ENCODE data around the gene FRMD4B. TPM values are rescaled to one million over a fixed set of nuclear protein-coding genes. Genes with fewer than 3 reads are reported as not detected.

The FRMD4B gene
- total RNA-seq, 2 experiments from 2014 or later, result 8.3 to 8.9 TPM

GRCh38 chr3:69320871-69321271 lies 65.0 kb downstream of the FRMD4B start:
- Mint-ChIP-seq H3K27ac (no peak overlapping the region), H3K27me3 (no peaks in the 10 kb centered on the region), H3K4me1 (peaks cover 4% of the 10 kb centered on the region), H3K9me3 (no peaks in the 10 kb centered on the region), H3K4me3 (no peak overlapping the region), H3K36me3 (no peaks in the 10 kb centered on the region)
- POLR2A ChIA-PET, result no interaction called here
- ATAC-seq (ENCODE audit: low read depth), result no peak
- DNase-seq, result no peak

GRCh38 chr3:69319652-69320051 lies 66.2 kb downstream of the FRMD4B start:
- no peak overlapping the region for H3K4me3 Mint-ChIP-seq
- H3K36me3 Mint-ChIP-seq, result no peaks in the 10 kb centered on the region
- no peak for DNase-seq
- no peaks in the 10 kb centered on the region for H3K9me3 Mint-ChIP-seq
- no peak overlapping the region for H3K27ac Mint-ChIP-seq
- no peaks in the 10 kb centered on the region for H3K27me3 Mint-ChIP-seq
- no peak for ATAC-seq (ENCODE audit: low read depth)
- H3K4me1 Mint-ChIP-seq, result peaks cover 4% of the 10 kb centered on the region
- POLR2A ChIA-PET, result no interaction called here

DNA sequence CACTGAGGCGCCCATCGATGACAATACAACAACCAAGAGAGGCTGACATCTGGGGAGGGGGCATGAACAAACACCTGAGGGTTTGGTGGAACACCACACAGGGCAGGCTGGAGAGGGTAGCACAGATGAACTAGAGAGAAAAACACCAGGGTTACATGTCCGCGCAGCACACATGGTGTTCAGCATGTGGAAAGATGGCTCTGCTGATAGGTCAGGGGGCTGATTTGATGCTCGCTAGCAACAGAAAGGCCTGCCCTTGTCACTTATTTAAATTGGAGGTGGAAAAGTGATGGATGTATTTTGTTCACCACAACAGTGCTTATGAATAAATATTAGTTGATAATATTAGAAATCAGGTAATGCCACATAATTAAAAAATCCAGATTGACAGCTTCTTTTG lies 67.5 kb downstream of the FRMD4B start:
- POLR2A ChIA-PET, result no interaction called here
- H3K9me3 Mint-ChIP-seq, result no peaks in the 10 kb centered on the region
- H3K4me3 Mint-ChIP-seq, result no peak overlapping the region

DNA sequence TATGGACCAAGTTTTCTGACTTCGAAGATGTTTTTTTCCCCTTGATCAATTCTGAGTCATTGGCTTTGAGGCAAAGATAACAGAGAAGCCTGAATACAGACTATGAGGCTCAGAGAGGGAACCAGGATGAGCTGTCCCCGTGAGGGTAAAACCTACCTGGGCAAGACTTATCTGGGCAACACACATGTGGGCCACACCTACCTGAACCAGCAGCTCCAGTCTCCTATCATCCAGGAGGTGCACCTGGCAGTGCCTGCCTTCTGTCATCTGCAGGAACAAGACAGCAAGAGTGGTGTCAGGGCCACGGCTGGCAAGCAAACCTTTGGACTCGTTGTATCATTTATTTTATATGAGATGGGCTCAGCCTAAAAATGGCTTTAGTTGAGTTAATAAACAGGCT lies 72.6 kb downstream of the FRMD4B start:
- POLR2A ChIA-PET, result no interaction called here
- DNase-seq (no peak), ATAC-seq (ENCODE audit: low read depth) (no peak)
- H3K27ac Mint-ChIP-seq, result no peak overlapping the region
- no peaks in the 10 kb centered on the region for H3K4me1 Mint-ChIP-seq
- no peaks in the 10 kb centered on the region for H3K36me3 Mint-ChIP-seq
- no peak overlapping the region for H3K4me3 Mint-ChIP-seq
- peaks cover 4% of the 10 kb centered on the region for H3K27me3 Mint-ChIP-seq
- H3K9me3 Mint-ChIP-seq, result no peaks in the 10 kb centered on the region

More for the DNA sequence above, 67.5 kb downstream of the FRMD4B start:
- no peak overlapping the region for H3K27ac Mint-ChIP-seq
- H3K36me3 Mint-ChIP-seq, result no peaks in the 10 kb centered on the region
- DNase-seq (no peak), ATAC-seq (ENCODE audit: low read depth) (no peak)
- no peaks in the 10 kb centered on the region for H3K27me3 Mint-ChIP-seq
- peaks cover 2% of the 10 kb centered on the region for H3K4me1 Mint-ChIP-seq

DNA sequence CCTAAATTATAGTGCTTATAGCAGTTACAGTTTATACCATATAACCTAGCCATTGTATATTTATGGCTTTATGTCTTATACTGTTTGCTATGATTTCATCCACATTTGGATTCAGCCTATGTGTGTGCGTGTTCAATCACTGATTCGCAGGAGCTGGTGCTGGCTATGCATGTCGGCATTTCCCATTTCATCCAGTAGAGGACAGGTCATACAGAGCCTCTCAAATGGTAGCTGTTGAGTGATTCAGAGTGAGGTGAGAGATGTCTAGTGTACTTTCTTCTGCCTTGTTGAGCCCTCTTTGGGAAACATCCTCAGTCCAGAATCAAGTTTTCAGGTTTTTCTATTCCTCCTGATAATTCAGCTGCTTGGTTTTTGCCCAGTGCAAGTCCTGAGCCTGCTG lies 76.1 kb downstream of the FRMD4B start:
- no peak for ATAC-seq (ENCODE audit: low read depth)
- no peaks in the 10 kb centered on the region for H3K36me3 Mint-ChIP-seq
- H3K4me1 Mint-ChIP-seq, result peaks cover 10% of the 10 kb centered on the region
- no peaks in the 10 kb centered on the region for H3K9me3 Mint-ChIP-seq
- POLR2A ChIA-PET, result interaction anchor here (0.7 kb wide), 1 partner anchor 1236 kb away, joined by 3 read pairs; no protein-coding TSS in a partner anchor
- peaks cover 4% of the 10 kb centered on the region for H3K27me3 Mint-ChIP-seq
- no peak overlapping the region for H3K27ac Mint-ChIP-seq
- H3K4me3 Mint-ChIP-seq, result no peak overlapping the region
- DNase-seq, result no peak

DNA sequence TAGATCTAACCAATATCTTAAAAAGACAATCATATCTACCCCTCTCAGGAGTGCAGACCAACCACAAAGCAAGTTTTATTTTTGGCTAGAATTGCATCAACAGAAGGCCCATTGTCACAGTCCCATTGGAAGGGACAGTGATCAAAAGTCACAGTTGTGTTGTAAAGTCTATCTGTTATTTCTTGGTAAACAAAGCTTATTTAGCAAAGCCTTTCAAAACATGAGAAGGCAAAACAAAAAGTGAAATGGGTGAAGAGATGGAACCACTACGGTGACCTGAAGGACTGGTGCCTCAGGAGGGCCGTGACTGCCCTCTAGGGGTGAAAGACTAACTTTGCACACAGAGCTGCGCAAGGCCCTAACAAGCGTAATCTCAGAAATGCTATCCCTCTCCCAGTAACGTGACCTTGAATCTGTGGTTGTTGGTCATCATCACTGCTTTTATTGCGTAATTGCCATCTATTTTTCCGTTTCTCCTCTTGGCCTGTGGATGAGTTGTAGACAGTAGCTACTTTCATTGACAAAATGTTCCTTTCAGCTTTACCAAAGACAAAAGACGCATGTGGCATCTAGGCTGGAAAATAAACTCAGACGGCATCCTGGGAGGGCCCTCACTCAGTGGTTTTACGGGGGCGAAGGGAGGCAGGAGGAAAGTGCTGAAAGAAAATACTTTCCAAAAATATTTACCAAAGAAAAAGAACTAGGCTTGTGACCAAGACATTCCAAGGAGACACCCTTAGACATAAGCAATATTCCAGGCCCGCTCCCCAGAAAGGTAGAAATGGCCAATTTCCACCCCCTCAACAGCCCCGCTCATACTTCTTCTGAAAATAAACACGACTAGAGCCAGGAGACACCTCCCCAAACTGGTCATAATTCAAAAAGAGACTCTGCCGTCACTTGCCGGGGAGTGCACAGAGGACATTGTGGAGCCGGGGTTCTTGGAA lies 79.4 kb downstream of the FRMD4B start:
- peak overlapping the region; percentile 74 for H3K27ac Mint-ChIP-seq
- peak overlapping the region; percentile 44 for H3K4me3 Mint-ChIP-seq
- DNase-seq (peak; percentile 65), ATAC-seq (ENCODE audit: low read depth) (peak; percentile 96)
- no peaks in the 10 kb centered on the region for H3K36me3 Mint-ChIP-seq
- no peaks in the 10 kb centered on the region for H3K27me3 Mint-ChIP-seq
- H3K9me3 Mint-ChIP-seq, result no peaks in the 10 kb centered on the region
- POLR2A ChIA-PET, result interaction anchor here (1.0 to 2.3 kb wide), 3 partner anchors 107 to 192 kb away, joined by 3 to 8 read pairs (median 5); no protein-coding TSS in a partner anchor
- peaks cover 10% of the 10 kb centered on the region for H3K4me1 Mint-ChIP-seq

DNA sequence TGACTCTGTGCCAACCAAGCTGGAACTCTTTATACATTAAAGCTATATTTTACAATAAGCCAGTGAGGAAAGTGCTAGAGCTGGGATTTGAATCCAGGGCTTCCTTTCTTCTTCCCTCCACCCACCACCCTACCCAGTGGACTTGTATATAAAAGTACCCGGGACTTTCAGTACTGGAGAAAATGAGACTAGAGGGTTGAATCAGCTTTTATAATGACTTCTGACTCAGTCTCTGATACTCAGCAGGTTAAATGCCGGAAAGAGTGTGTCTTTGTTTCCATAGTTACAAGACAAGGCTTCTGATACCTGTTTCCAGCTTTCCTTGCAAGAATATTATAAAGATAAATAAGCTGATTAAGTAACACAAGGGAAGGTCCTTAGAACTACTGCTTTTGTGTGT lies 80.9 kb downstream of the FRMD4B start:
- Mint-ChIP-seq H3K4me3 (no peak overlapping the region), H3K9me3 (no peaks in the 10 kb centered on the region), H3K36me3 (no peaks in the 10 kb centered on the region), H3K4me1 (peaks cover 10% of the 10 kb centered on the region), H3K27ac (no peak overlapping the region), H3K27me3 (peaks cover under 1% of the 10 kb centered on the region)
- POLR2A ChIA-PET, result interaction anchor here (0.6 kb wide), 1 partner anchor 143 kb away, joined by 3 read pairs; no protein-coding TSS in a partner anchor
- no peak for ATAC-seq (ENCODE audit: low read depth)
- no peak for DNase-seq

DNA sequence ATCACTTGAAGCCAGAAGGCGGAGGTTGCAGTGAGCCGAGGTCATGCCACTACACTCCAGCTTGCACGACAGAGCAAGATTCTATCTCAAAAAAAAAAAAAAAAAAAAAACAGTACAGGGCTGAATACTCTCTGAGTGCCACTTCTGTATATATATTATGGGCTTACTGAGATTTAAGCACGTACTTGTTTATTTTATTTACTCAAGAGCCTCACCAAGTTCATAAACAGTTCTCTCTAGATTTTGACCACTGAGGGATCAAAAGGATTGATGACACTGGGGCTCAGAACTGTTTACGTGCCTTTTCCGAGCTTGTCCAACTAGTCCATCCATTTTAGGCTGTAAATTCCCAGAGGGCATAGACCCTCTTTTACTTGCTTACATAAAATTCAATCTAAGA lies 81.5 kb downstream of the FRMD4B start:
- POLR2A ChIA-PET, result interaction anchor here (0.6 kb wide), 1 partner anchor 143 kb away, joined by 3 read pairs; no protein-coding TSS in a partner anchor
- Mint-ChIP-seq H3K4me3 (no peak overlapping the region), H3K36me3 (no peaks in the 10 kb centered on the region), H3K27ac (no peak overlapping the region), H3K9me3 (no peaks in the 10 kb centered on the region), H3K4me1 (peaks cover 10% of the 10 kb centered on the region), H3K27me3 (peaks cover 2% of the 10 kb centered on the region)
- DNase-seq (no peak), ATAC-seq (ENCODE audit: low read depth) (no peak)

- POLR2A ChIA-PET, result no interaction called here
- ATAC-seq (ENCODE audit: low read depth), result no peak
- H3K27me3 Mint-ChIP-seq, result peaks cover 2% of the 10 kb centered on the region
- no peak overlapping the region for H3K4me3 Mint-ChIP-seq
- H3K9me3 Mint-ChIP-seq, result no peaks in the 10 kb centered on the region
- DNase-seq, result no peak
- H3K4me1 Mint-ChIP-seq, result peaks cover 2% of the 10 kb centered on the region
- H3K36me3 Mint-ChIP-seq, result no peaks in the 10 kb centered on the region
- no peak overlapping the region for H3K27ac Mint-ChIP-seq
Measured at GRCh38 chr3:69300296-69300695, 85.6 kb downstream of the FRMD4B start.

- H3K36me3 Mint-ChIP-seq, result no peaks in the 10 kb centered on the region
- no peaks in the 10 kb centered on the region for H3K4me1 Mint-ChIP-seq
- DNase-seq (no peak), ATAC-seq (ENCODE audit: low read depth) (no peak)
- POLR2A ChIA-PET, result no interaction called here
- no peaks in the 10 kb centered on the region for H3K9me3 Mint-ChIP-seq
- H3K27me3 Mint-ChIP-seq, result peaks cover 2% of the 10 kb centered on the region
- no peak overlapping the region for H3K27ac Mint-ChIP-seq
- no peak overlapping the region for H3K4me3 Mint-ChIP-seq
Measured at GRCh38 chr3:69299344-69299743, 86.5 kb downstream of the FRMD4B start.

DNA sequence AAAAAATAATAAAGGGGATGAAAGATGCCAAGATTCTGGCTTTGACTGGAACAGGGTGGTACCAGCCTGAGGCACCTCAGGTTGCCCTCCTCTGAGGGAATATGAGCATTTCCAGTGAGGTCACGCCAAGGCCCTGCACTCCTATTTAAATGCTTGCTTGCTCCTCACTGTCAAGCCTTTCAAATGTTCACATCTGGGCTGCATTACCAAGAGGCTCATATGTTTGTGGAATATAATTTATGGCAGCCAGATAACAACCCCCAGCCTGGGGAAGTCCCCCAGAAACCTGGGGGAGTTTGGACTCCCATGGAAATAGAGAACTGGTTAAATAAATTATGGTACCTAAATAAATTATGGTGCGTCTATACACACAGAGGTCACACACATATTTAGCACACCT lies 88.4 kb downstream of the FRMD4B start:
- POLR2A ChIA-PET, result no interaction called here
- Mint-ChIP-seq H3K27me3 (peaks cover 2% of the 10 kb centered on the region), H3K4me3 (no peak overlapping the region), H3K4me1 (no peaks in the 10 kb centered on the region), H3K27ac (no peak overlapping the region), H3K9me3 (no peaks in the 10 kb centered on the region), H3K36me3 (no peaks in the 10 kb centered on the region)
- no peak for DNase-seq
- no peak for ATAC-seq (ENCODE audit: low read depth)

DNA sequence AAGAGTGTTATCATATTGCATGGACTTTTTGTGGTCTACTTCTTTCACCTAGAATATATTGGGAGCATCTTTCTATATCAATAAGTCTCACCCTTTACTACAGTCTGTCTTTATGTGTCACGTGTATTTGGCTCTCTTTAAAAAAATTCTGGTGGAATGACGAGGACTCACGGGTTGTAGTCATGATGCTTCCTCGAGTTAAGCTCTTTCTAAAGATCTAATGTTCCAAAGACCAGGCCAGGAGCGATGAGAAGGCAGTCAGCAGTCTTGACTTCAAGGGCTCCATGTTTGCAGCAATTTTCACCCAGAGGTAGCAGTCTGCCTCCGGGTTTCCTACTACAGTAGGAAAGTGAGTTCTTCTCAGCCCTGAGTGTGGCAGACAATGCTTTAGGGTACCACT lies 88.9 kb downstream of the FRMD4B start:
- no peaks in the 10 kb centered on the region for H3K36me3 Mint-ChIP-seq
- H3K9me3 Mint-ChIP-seq, result no peaks in the 10 kb centered on the region
- ATAC-seq (ENCODE audit: low read depth) (no peak), DNase-seq (no peak)
- H3K4me3 Mint-ChIP-seq, result no peak overlapping the region
- POLR2A ChIA-PET, result no interaction called here
- no peak overlapping the region for H3K27ac Mint-ChIP-seq
- H3K27me3 Mint-ChIP-seq, result peaks cover 2% of the 10 kb centered on the region
- H3K4me1 Mint-ChIP-seq, result no peaks in the 10 kb centered on the region

- DNase-seq (no peak), ATAC-seq (ENCODE audit: low read depth) (no peak)
- no peaks in the 10 kb centered on the region for H3K4me1 Mint-ChIP-seq
- H3K4me3 Mint-ChIP-seq, result no peak overlapping the region
- no peak overlapping the region for H3K27ac Mint-ChIP-seq
- H3K36me3 Mint-ChIP-seq, result no peaks in the 10 kb centered on the region
- POLR2A ChIA-PET, result interaction anchor here (0.6 kb wide), 1 partner anchor 72 kb away, joined by 3 read pairs; no protein-coding TSS in a partner anchor
- no peaks in the 10 kb centered on the region for H3K27me3 Mint-ChIP-seq
- H3K9me3 Mint-ChIP-seq, result no peaks in the 10 kb centered on the region
Measured at GRCh38 chr3:69294014-69294766, 91.7 kb downstream of the FRMD4B start.

Measured in activated naive CD8-positive, alpha-beta T cell treated with anti-CD3 and anti-CD28 coated beads, Interleukin-2, amount 10 ng/mL, durations not matched to agents 7 days and 5 days (primary cell).